Type B pancreatic cell (in vitro differentiated cells): ENCODE measurements around the gene RERE. TPM values are rescaled to one million over a fixed set of nuclear protein-coding genes. Genes with fewer than 3 reads are reported as not detected.

Experiments
- DNase-seq: peaks from one replicate; pipeline ENCODE4 v3.0.0; 2021; ENCODE audit warnings: mixed read lengths; ENCODE audit not compliant: unreplicated experiment; ENCODE audit errors: extremely low spot score
- H3K27ac Mint-ChIP-seq: 2 replicates; pipeline ENCODE4 v1.8.0; 2021; ENCODE audit warnings: mild to moderate bottlenecking, mixed read lengths
- H3K27me3 Mint-ChIP-seq: 2 replicates; pipeline ENCODE4 v1.8.0; 2021; ENCODE audit warnings: mixed read lengths
- H3K36me3 Mint-ChIP-seq: 2 replicates; pipeline ENCODE4 v1.8.0; 2021; ENCODE audit warnings: mixed read lengths
- H3K4me1 Mint-ChIP-seq: one replicate; pipeline ENCODE4 v1.8.0; 2021; ENCODE audit warnings: mixed read lengths; ENCODE audit not compliant: unreplicated experiment
- H3K4me3 Mint-ChIP-seq: 2 replicates; pipeline ENCODE4 v1.8.0; 2021; ENCODE audit warnings: mild to moderate bottlenecking, mixed read lengths
- H3K9me3 Mint-ChIP-seq: 2 replicates; pipeline ENCODE4 v1.8.0; 2021; ENCODE audit warnings: mixed read lengths
- CTCF ChIP-seq: fragments of 200-600 bp; sonication (generic); conservative IDR thresholded peaks from 2 replicates; pipeline ENCODE4 v1.5.0; 2021; ENCODE audit warnings: antibody characterized with exemption, mild to moderate bottlenecking
- total RNA-seq: library from RNA; stranded (reverse); gene quantifications from 2 replicates; pipeline ENCODE4 v1.2.1, GENCODE V29; 2021; ENCODE audit warnings: low replicate concordance

RERE gene
- total RNA-seq, 1 donor from 2014 or later = 141 TPM

DNA sequence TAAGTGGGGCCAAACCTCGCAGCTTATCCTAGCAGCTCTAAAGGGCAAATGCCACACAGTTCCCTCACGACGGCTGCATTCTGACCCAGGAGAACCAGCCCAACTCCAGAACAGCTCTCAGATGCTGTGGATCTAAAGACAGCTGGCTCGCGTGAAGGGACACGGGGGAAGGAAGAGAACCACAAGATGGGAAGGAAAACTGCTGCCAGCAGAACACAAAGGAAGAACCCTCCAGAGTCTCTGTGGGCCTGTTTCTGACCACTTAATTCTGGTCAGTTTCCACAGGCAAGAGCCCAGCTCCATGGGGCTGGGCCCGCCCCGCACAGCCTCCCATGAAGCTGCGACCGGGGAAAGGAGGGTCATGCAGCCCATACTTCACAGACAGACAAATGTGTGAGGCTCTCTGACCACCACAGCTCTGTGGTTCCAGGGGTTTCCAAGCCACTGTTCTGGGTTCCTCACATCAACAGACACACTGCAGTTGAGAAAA lies 438.4 kb downstream of the RERE start:
- H3K9me3 Mint-ChIP-seq = no peaks in the 10 kb centered on the region
- peak overlapping the region; percentile 75 for H3K27ac Mint-ChIP-seq
- peaks cover 32% of the 10 kb centered on the region for H3K36me3 Mint-ChIP-seq
- no peak overlapping the region for H3K4me3 Mint-ChIP-seq
- TF ChIP-seq CTCF = no peak
- no peaks in the 10 kb centered on the region for H3K27me3 Mint-ChIP-seq
- no peak for DNase-seq
- H3K4me1 Mint-ChIP-seq = peaks cover 56% of the 10 kb centered on the region

GRCh38 chr1:8378178-8378577 lies 439.3 kb downstream of the RERE start:
- TF ChIP-seq CTCF = no peak
- no peaks in the 10 kb centered on the region for H3K27me3 Mint-ChIP-seq
- no peak overlapping the region for H3K4me3 Mint-ChIP-seq
- peaks cover 29% of the 10 kb centered on the region for H3K36me3 Mint-ChIP-seq
- peaks cover 64% of the 10 kb centered on the region for H3K4me1 Mint-ChIP-seq
- peak overlapping the region; percentile 69 for H3K27ac Mint-ChIP-seq
- no peaks in the 10 kb centered on the region for H3K9me3 Mint-ChIP-seq
- no peak for DNase-seq

DNA sequence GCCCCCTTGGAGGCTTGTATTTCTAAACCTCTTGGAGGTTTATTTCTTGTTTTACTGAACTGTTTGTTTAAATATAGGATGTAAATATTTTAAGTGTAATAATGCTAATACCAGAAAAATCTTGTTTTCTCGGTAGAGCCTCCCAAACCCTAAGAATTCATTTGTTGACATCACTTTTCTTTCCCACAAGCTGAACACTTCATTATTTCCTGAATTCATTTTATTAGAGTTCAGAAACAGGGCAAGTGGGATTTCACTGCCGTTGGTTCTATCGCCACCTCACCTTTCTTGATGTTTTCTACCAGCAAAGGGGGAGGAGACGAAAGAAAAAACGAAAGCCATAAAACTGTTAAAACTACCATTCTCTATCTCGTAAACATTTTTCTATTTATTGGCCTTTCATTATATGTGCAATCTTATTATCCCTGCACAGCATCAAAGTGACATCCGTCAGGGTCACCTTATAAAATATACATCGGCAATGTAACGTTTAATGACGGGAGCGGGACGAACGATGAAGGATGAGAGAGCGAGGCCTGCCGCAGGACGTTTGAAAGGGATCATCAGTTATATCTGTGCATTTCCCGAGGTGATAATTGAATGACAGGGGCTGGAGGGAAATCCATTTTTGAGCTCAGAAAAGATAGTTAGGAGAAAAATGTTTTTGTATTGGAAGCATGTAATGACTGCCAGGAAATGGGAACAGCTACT lies 440.0 kb downstream of the RERE start:
- peak overlapping the region; percentile 69 for H3K27ac Mint-ChIP-seq
- H3K9me3 Mint-ChIP-seq = no peaks in the 10 kb centered on the region
- H3K4me3 Mint-ChIP-seq = no peak overlapping the region
- H3K27me3 Mint-ChIP-seq = no peaks in the 10 kb centered on the region
- H3K36me3 Mint-ChIP-seq = peaks cover 26% of the 10 kb centered on the region
- H3K4me1 Mint-ChIP-seq = peaks cover 66% of the 10 kb centered on the region
- TF ChIP-seq CTCF = no peak
- no peak for DNase-seq

DNA sequence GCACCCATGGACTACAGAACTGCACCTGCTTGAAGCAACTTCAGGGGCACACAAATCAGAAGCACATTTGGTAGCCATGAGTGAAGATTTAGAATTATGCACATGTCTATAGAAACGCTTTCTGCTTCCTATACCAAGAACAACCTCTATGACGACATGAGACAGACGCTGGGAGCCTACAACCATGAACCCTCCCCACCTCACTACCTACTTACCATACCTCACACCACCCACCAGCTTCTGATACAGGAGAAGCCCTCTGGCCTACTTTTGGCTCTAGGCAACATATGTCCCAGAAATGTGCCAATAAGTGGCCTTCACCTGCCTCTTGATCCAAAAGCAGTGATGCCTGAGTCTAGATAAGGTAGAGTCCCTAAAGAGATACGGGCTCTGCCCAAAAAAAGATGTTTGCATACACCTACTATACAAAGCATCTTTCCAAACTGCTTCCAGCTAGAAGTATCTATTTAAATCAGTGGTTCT lies 441.0 kb downstream of the RERE start:
- no peak overlapping the region for H3K27ac Mint-ChIP-seq

GRCh38 chr1:8374812-8375211 lies 442.6 kb downstream of the RERE start:
- peak overlapping the region; percentile 65 for H3K27ac Mint-ChIP-seq
- DNase-seq = no peak
- peak; percentile 62 for TF ChIP-seq CTCF
- H3K4me1 Mint-ChIP-seq = peaks cover 79% of the 10 kb centered on the region
- no peaks in the 10 kb centered on the region for H3K27me3 Mint-ChIP-seq
- peaks cover 18% of the 10 kb centered on the region for H3K36me3 Mint-ChIP-seq
- H3K9me3 Mint-ChIP-seq = no peaks in the 10 kb centered on the region
- peak overlapping the region; percentile 30 for H3K4me3 Mint-ChIP-seq

More for the DNA sequence above, 441.0 kb downstream of the RERE start:
- peaks cover 20% of the 10 kb centered on the region for H3K36me3 Mint-ChIP-seq
- no peak overlapping the region for H3K4me3 Mint-ChIP-seq
- no peak for DNase-seq
- no peaks in the 10 kb centered on the region for H3K9me3 Mint-ChIP-seq
- peaks cover 69% of the 10 kb centered on the region for H3K4me1 Mint-ChIP-seq
- H3K27me3 Mint-ChIP-seq = no peaks in the 10 kb centered on the region
- no peak for TF ChIP-seq CTCF
